ENCODE measurements around the gene LDAF1. TPM values are rescaled to one million over a fixed set of nuclear protein-coding genes. Genes with fewer than 3 reads are reported as not detected.
"Not testable (repeated sequence)": the region's sequence is repeated elsewhere in the genome, so short reads cannot be mapped to it uniquely, and the experiment has no call there.

Gene LDAF1
- total RNA-seq, 2 experiments from 2014 or later = 11.0 to 11.2 TPM

DNA sequence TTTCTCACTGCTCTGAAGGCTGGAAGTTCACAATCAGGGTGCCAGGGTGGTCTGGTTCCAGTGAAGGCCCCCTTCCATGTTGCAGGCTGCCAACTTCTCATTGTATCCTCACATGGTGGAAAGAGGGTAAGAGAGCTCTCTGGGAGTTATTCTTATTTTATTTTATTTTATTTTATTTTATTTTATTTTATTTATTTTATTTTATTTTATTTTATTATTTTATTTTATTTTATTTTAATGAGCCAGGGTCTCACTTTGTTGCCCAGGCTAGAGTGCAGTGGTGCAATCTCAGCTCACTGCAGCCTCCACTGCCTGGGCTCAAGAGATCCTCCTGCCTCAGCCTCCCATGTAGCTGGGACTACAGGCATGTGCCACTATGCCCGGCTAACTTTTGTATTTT is 2.5 kb upstream of the LDAF1 start:
- intact Hi-C loops (cut with DNase I, micrococcal nuclease) = loop anchor here (2.0 to 10.0 kb wide), 3 partner anchors 139 to 399 kb away; partner anchors contain the start of genes DCUN1D3 (in 2 of the 2) and LYRM1 (in 2 of the 2)
- DNase-seq; H3K27me3 Mint-ChIP-seq; POLR2A ChIA-PET; H3K9me3 ChIP-seq (ENCODE audit: control insufficient read depth in 1 of 2, insufficient read depth in 1 of 2, low read length in 2 of 2); H3K9me3 Mint-ChIP-seq; H3K27me3 ChIP-seq (ENCODE audit: control insufficient read depth in 1 of 2, insufficient read depth in 2 of 2, low read length in 2 of 2); H3K36me3 Mint-ChIP-seq (ENCODE audit: low read depth); ATAC-seq (ENCODE audit: poor library complexity); H3K36me3 ChIP-seq (ENCODE audit: insufficient read depth, low read length); H3K27ac Mint-ChIP-seq; CTCF ChIA-PET; H3K27ac ChIP-seq (ENCODE audit: low read depth in 1 of 2, low read length in 2 of 2); H3K4me3 ChIP-seq (ENCODE audit: low read length): not testable (repeated sequence)
- peaks cover 20% of the 10 kb centered on the region for H3K4me1 ChIP-seq (ENCODE audit: insufficient read depth, low read length)
- Mint-ChIP-seq H3K4me1 (ENCODE audit: low read depth) (peaks cover 26% of the 10 kb centered on the region), H3K4me3 (peak overlapping the region; percentile 11)

DNA sequence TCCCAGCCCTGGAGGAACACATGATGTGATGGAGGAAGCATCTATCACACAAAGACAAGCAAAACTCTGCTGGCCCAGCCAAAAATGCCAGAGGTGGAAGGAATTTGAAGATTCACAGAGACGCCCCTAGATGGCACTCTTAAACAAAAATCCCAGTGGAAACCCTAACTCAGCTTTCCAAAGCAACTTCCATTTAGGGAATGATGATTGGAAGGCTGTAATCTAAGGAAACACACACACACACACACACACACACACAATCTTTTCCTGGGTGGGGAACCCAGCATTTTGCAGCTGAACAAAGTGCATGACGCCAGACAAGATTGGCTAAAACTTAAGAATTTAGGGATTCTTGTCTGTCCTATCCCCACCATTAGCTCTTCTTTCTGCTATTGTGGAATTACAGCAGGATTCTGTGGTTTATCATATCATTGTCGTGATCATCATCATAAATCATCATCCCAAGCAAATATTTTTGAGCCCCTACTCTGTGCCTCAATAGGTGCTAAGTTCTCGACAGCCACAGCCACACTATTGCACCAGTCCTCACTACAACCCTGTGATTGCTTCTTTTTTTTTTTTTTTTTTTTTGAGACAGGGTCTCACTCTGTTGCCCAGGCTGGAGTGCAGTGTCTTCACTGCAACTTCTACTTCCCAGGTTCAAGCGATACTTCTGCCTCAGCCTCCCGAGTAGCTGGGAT is 1.6 kb upstream of the LDAF1 start:
- CTCF ChIA-PET = interaction anchor here (0.6 kb wide), 1 partner anchor 418 kb away, joined by 4 read pairs; no protein-coding TSS in a partner anchor
- H3K4me1 Mint-ChIP-seq (ENCODE audit: low read depth) = peaks cover 26% of the 10 kb centered on the region
- H3K9me3 Mint-ChIP-seq = no peaks in the 10 kb centered on the region
- no peaks in the 10 kb centered on the region for H3K9me3 ChIP-seq (ENCODE audit: control insufficient read depth in 1 of 2, insufficient read depth in 1 of 2, low read length in 2 of 2)
- ATAC-seq (ENCODE audit: poor library complexity) (no peak), DNase-seq (peak in 4 of 14 experiments; percentile 12 to 28 (median 22))
- no peak overlapping the region for H3K4me3 ChIP-seq (ENCODE audit: low read length)
- peak overlapping the region; percentile 69 for H3K4me3 Mint-ChIP-seq
- H3K27ac Mint-ChIP-seq = no peak overlapping the region
- peak; percentile 56 for TF ChIP-seq CTCF (IDR thresholded peaks at IDR 0.05)
- no peaks in the 10 kb centered on the region for H3K27me3 Mint-ChIP-seq
- no peak overlapping the region for H3K27ac ChIP-seq (ENCODE audit: low read depth in 1 of 2, low read length in 2 of 2)
- H3K4me1 ChIP-seq (ENCODE audit: insufficient read depth, low read length) = peaks cover 22% of the 10 kb centered on the region
- intact Hi-C loops (cut with DNase I, micrococcal nuclease) = loop anchor here (2.0 to 10.0 kb wide), 3 partner anchors 138 to 398 kb away; partner anchors contain the start of genes DCUN1D3 (in 2 of the 2) and LYRM1 (in 2 of the 2)
- H3K27me3 ChIP-seq (ENCODE audit: control insufficient read depth in 1 of 2, insufficient read depth in 2 of 2, low read length in 2 of 2) = no peaks in the 10 kb centered on the region
- peaks cover 4% of the 10 kb centered on the region for H3K36me3 Mint-ChIP-seq (ENCODE audit: low read depth)
- H3K36me3 ChIP-seq (ENCODE audit: insufficient read depth, low read length) = no peaks in the 10 kb centered on the region
- POLR2A ChIA-PET = no interaction called here

GRCh38 chr16:21157632-21158031 is 842 bp upstream of the LDAF1 start:
- H3K4me3 ChIP-seq (ENCODE audit: low read length) = no peak overlapping the region
- TF ChIP-seq CTCF (IDR thresholded peaks at IDR 0.05) = no peak
- Mint-ChIP-seq H3K36me3 (ENCODE audit: low read depth) (peaks cover 10% of the 10 kb centered on the region), H3K4me3 (peak overlapping the region; percentile 92), H3K4me1 (ENCODE audit: low read depth) (peaks cover 26% of the 10 kb centered on the region), H3K9me3 (no peaks in the 10 kb centered on the region), H3K27ac (no peak overlapping the region), H3K27me3 (no peaks in the 10 kb centered on the region)
- no peaks in the 10 kb centered on the region for H3K27me3 ChIP-seq (ENCODE audit: control insufficient read depth in 1 of 2, insufficient read depth in 2 of 2, low read length in 2 of 2)
- no peaks in the 10 kb centered on the region for H3K9me3 ChIP-seq (ENCODE audit: control insufficient read depth in 1 of 2, insufficient read depth in 1 of 2, low read length in 2 of 2)
- no peak for DNase-seq
- ChIA-PET POLR2A (interaction anchor here (1.0 kb wide), 2 partner anchors 9 to 282 kb away, joined by 3 to 4 read pairs; no protein-coding TSS in a partner anchor), CTCF (no interaction called here)
- no peak overlapping the region for H3K27ac ChIP-seq (ENCODE audit: low read depth in 1 of 2, low read length in 2 of 2)
- H3K36me3 ChIP-seq (ENCODE audit: insufficient read depth, low read length) = no peaks in the 10 kb centered on the region
- intact Hi-C loops (cut with DNase I, micrococcal nuclease) = loop anchor here (2.0 to 10.0 kb wide), 3 partner anchors 137 to 397 kb away; partner anchors contain the start of genes DCUN1D3 (in 2 of the 2) and LYRM1 (in 2 of the 2)
- peaks cover 22% of the 10 kb centered on the region for H3K4me1 ChIP-seq (ENCODE audit: insufficient read depth, low read length)
- ATAC-seq (ENCODE audit: poor library complexity) = no peak

Measured in CD4-positive, alpha-beta T cell (primary cell).